GM18508 (cell line): ENCODE measurements around the gene FAM83C.

Source experiments
- ATAC-seq: cut with Tn5 transposase; IDR thresholded peaks from one replicate; pipeline ENCODE4 v1.9.1; 2021; ENCODE audit warnings: moderate number of reproducible peaks; ENCODE audit not compliant: insufficient read depth, unreplicated experiment

The FAM83C gene

DNA sequence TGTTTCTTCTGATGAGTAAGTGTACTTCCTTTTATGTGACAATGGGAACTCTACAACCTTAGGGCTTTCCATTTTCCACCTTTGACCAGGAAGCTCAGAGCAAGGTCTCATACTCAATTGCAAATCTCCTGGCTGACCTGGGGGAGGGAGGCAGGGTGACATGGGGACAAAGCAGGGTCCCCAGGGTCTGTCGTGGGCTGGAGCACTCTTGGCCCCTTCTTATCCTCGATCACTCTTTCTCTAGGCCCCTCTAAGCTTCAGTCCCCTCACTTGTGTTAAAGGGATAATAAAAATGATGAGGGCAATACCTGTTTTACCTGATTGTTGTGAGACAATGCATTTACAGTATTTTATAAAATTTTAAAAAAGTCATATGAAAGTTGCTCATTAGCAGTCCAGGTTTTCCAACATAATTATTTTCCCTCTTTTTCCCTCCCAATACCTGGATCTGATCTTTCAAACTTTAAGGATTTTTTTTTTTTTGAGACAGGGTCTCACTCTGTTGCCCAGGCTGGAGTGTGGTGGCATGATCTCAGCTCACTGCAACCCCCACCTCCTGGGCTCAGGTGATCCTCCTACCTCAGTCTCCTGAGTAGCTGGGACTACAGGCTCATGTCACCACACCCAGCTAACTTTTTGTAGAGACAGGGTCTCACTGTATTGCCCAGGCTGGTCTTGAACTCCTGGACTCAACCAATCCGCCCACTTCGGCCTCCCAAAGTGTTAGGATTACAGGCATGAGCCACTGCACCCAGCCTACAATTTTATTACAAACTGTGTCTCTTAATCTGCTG is 8.4 kb upstream of the FAM83C start:
- no peak for ATAC-seq

DNA sequence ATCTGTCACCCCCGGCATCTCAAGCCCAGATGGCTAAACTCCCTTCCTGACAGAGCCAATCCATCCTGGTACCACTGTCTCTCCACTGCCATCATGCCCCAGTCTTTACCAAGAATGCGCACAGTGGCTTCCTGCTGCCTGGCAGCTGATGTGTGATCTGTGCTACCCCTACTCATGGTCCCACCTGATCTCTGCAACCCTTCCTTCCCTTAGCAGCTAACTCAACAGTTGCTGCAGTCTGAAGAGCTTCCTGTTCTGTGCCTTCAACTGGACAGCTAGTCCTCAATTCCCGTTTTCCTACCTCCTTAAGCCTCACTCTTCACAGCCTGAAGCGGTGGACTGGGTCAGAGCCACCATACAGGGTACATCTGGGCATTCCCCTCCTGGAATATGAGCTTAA is 7.6 kb upstream of the FAM83C start:
- ATAC-seq: no peak

DNA sequence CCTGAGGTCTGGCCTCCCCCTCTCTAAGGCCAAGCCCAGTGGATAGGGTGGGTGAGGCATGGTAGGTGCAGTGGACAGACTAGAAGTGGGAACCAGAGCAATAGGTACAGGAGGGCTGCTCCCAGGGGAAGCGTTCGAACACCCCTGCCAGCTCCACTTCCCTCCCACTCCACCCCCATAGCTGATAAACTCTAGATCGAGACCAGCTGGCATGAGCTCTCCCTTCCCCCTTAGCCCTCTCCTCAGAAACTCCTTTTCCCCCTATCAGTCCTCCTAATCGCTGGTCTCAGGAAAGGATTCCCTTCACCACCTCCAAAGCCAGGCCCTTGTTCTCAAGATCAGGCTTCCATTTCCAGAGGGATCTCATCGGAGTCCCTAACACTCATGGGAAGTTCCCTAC is 6.0 kb upstream of the FAM83C start:
- ATAC-seq: no peak

DNA sequence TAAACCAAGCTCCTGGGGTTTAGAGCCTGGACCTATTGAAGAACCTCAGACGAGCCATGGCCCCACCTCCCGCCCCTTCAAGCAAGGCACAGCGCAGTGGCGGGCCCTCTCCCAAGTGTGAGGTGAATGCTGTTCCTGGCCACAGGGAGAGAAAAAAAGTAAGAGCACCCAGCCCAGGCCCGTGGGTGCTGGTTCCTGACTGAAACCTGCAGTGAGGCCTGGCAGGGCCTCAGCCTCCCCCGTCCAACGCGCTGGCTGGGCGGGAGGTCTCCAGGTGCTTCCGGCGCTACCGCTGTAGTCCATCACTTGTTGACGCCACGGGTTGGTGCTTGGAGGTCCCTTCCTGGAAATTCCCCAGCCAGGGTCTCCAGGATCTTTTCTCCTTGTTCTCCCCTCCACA is 5.5 kb upstream of the FAM83C start:
- no peak for ATAC-seq

DNA sequence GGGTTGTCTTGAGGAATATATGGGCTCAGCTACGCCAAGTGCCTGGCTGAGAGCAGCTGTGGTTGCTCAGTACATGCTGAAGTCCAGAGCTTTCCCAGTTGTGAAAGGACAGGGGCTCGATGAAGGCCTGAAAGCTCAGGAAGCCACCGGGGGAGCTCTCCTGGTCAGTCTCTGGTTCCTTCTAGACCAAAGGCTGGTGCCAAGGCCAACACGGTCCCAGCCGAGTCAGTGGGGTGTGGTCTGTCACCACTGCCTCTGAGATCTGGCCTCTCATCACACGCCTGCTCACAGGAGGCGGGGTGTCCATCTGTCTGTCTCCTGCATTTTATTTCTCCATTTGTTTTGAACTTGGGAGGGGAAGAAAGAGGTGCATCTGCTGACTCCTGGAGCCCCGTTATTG is 4.9 kb upstream of the FAM83C start:
- no peak for ATAC-seq

DNA sequence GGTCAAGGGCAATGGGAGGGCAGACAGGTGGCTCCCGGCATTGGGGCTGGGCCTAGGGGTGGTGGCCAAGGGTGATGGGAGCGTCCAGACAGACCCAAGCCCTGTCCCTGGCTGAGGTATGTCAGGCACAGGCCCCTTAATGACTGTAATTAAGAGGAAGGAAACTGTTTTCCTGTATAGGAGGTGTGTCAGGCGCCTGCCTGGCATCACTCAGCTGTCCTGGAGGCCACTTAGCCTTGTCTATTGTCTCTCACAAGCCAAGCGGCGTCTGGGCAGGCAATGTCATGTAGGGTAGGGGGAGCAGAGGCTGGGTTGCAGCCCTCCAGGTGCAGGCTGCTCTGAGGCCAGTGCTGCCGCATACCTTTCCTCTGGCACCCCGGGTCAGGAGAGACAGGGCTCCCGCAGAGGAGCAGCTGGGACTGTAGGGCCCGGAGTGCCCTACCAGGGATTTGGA is 3.9 kb upstream of the FAM83C start:
- no peak for ATAC-seq

DNA sequence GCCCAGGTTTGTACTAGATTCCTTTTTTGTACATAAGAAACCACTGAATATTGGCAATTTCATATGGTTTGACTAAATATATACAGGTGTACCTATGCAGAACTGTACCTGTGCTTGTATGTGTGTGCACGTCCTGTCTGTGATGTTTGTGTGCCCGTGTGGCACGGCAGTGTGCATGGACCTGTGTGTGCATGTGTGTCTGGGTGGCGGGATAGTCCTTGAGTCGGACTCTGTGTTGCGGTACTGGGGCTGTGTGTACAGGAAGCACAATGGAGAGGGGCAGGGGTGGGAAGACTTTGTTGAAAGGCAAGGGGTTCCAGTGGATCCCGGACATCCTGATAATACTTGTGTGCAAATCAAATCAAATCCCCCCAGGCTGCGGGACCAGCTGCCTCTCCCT is 3.4 kb upstream of the FAM83C start:
- no peak for ATAC-seq

DNA sequence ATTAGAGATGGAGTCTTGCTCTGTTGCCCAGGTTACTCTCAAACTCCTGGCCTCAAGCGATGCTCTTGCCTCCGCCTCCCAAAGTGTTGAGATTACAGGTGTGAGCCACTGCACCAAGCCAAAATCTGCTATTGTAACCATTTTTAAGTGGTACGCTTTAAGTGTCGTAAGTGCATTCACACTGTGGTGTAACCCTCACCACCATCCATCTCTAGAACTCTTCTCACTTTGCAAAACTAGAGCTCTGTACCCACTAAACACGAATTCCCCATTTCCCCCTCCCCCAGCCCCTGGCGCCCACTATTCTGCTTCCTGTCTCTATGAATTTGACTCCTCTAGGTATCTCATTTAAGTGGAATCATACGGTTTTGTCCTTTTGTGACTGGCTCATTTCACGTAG is 2.8 kb upstream of the FAM83C start:
- ATAC-seq: no peak

DNA sequence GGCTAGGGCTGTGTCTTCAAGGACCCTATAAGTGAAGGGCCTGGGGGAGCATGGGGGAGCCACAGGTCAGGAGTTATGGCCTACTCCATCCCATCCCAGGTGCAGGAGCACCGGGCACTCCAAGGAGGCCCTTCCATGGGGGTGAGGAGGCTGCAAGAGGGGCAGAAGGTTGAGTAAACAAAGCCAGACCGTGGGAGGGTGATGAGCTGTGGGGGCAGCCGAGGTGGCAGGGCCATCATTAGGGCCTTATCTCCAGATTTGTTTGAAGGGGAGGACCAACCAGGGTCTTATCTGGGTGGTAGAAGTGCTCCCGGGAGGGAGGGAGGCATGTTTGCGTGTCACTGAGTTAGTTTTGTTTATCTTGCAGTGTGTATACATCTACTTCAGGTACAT is 2.1 kb upstream of the FAM83C start:
- ATAC-seq: no peak

DNA sequence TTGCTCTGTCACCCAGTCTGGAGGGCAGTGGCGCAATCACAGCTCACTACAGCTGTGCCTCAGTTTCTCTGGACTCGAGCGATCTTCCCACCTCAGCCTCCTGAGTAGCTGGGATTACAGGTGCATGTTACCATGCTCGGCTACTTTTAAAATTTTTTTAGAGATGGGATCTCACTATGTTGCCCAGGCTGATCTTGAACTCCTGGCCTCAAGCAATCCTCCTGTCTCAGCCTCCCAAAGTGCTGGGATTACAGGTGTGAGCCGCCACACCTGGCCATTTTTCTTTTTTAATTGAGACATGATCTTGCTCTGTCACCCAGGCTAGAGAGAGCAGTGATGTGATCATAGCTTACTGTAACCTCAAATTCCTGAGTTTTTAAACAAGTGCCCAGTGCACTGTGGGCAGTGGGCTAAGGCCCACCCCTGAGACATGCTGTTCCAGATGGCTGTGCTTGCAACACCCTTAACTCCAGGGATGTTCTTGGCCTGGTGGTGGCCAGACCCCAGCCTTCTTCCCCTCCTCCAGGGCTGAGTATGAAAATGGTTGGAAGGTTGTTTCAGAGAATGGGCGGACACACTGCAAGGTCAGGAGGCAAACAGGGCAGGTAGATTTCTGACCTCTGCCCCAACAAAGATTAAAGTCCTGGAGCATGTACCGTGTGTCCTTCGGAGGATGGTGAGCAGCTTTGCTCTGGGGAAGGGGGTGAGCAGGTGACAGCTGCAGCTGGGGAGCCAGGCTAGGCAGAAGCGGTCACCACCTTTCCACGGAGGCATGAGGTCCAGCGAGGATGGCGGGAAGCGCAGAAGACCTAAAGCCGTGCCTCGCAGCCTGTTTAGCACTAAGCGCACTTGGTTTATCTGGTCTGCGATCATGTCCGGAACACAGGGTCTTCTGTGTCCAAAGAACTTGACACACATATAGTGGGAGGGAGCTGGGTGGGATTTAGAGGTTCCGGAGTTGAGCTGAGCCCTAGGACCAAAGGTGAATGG is 1.4 kb upstream of the FAM83C start:
- no peak for ATAC-seq

DNA sequence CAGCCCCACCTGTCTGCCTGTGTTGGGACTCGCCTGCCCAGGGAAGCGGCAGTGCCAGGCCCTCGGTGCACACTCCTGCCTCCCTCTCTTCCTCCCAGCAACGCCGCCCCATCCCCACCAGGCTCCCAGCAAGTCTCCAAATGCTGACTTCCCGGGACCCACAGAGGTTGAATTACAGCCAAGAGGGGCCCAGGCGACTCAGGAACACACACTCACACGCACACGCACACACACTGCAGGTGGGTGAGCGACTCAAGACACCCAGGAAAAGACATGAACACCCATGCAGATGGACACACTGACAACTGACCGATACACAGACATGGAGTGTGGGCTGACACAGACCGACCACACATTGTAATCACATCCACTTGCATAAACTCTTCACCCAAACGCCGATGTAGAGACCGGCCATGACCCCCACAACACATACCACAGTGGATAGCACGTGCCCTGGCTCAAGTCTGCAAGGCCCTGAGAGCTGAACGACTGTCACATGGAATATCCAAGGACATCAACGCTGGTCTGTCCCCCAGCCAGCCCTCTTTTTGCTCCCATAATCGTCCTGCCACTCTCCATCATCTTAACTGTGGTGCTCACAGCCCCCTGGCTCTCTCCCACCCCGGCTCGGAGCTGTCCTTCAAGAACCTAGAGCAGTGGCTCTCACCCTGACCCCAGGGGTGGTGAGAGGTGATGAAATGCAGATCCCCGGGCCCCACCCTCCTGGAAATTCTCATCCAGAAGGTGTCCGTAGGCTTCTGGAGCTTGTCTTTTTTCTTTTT is 470 bp upstream of the FAM83C start:
- no peak for ATAC-seq

DNA sequence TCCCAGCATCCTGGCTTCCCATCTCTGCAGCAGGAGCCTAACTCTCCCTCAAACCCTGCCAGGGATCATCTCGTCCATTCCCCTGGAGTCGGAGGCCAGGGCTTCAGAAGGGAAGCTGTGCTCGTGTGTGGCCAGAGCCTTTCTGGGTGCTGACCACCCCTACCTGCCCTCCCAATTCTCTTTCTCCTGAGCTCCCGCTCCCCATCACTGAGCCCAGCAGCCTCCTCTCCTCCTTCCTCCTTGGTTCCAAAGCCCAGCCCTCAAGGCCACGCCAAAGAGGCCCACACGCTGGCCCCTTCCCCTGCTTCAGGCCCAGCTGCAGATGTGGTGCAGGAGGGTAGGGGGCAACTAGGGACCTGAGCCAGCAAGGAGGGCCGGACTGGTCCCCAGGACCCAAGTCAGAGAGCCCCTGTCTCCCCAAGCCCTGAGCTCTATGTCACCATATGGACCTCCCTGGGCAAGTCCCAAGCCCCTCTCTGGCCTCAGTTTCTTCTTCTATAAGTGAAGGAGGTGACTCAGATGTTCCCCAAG is 1.3 kb downstream of the FAM83C start:
- no peak for ATAC-seq

DNA sequence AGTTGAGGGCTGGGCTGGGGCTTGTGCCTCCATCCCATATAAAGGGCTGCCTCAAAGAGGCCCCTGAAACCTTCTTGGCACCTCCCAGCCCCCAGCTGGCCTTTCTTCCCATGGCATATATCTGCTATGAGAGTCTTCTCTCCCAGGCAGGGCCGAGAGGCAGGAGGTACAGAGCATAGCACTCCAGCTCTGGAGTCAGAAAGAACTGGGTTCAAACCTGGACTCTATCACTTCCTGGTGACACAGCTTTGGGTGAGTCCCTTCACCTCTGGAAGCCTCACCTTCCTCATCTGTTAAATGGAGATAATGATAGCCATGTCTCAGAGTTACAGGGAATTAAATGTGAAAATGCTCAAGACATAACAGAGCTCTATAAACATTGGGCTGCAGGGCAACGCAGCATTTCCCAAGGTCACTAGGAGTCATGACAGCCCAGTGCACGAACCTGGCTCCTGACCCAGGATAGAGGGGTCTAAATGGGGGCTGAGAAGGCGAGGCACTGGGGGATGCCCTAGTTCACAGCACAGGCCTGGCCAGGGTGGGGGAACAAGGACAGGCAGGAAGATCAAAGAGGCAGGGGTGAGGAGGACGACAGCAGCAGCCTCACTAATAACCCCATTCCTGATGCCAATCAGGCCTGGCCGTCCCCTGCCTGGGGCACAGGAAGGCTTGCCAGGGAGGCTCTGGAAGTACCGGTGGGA is 1.9 kb downstream of the FAM83C start:
- no peak for ATAC-seq

DNA sequence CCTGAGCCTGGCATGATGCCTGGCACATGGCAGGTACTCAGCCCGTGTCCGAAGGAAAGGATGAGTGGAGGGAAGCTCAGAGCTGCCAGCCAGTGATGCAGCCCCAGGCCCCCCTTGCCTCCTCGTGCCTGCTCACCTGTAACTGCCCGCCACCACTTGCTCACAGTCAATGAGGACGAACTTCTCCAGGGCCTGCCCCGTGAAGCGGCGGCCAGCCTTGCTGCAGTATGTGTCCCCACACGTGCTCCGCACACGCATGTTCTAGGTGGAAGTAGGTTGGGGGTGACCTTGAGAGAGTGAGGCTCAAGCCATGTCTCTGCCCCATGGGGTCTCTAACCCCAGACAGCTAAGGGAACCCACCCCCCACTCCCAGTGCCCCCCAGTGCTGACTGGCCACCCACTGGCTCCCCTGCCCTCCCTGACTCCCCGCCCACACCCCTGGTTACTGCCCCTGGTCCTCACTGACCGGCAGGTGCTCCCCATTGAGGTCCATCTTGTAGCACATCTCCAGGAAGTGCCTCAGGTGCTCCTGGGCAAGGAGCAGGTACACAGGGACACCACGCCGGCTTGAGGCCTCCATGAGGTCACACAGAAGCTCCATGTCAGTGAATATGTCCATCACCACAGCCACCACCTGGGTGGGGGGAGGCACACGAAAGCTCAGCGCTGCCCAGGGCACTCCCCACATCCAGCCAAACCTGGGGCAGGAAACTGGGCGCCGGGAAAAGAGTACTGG is 3.7 kb downstream of the FAM83C start:
- no peak for ATAC-seq

DNA sequence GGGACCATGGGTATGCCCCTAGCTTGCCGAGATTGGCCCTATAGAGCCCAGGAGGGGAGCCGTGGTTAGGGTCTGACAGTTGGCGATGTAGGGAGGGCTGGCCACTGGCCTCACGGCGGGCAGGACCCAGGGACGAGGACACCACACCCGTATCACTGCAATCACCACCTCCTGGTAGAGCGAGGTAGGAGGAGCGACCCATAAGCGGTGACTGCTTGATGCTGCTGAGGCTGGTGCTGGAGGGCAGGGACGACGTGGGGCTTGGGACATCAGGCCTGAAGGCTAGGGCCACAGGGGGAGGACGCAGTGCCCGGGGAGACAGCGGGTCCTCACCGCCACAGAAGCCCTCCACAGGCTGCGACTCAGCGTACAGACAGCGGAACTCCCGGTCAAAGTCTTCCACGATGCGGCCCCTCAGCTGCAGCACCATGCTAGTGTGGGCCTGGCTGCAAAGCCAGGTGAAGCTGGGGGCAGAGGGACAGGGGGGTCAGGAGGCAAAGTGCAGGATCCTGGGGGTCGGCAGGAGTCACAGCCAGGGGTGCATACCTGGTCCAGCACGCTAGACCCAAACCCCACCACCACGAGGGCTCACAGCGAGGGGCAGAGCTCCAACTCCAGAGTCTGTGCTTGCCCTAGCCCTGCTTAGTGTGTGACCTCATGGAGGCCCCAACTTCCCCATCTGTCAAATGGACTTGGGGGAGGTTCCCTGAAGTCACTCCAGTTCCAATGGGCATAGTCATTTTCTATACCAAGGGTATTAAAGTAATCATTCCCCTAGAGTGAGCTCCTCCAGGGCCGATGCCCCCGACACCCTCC is 4.5 kb downstream of the FAM83C start:
- ATAC-seq: no peak

DNA sequence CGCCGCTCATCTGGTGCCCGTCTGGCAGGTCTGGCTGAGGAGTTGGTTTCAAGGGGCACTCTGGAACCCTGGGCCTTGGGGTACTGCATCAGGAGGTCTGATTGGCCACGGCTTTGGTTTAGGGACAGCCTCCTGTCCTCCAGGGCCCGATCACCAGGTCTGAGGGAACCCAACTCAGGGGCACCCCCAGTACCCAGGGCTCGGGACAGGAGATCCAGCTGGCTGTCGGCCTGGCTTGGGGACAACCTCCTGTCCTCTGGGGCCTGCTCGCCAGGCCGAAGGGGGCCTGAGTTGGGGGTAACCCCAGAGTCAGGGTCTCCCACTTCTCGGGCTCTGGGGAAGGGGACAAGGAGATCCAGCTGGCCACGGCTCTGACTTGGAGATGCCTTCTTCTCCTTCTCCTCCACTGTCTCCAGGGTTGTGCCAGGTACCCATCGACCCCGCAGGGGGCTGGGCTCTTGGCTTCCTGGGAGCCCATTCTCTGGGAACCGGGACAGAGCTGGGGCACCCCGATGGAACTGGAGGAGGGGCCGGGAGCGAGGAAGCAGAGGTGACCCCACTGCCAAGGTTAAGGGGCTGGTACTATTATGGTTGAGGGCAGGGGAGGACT is 5.2 kb downstream of the FAM83C start:
- ATAC-seq: no peak

DNA sequence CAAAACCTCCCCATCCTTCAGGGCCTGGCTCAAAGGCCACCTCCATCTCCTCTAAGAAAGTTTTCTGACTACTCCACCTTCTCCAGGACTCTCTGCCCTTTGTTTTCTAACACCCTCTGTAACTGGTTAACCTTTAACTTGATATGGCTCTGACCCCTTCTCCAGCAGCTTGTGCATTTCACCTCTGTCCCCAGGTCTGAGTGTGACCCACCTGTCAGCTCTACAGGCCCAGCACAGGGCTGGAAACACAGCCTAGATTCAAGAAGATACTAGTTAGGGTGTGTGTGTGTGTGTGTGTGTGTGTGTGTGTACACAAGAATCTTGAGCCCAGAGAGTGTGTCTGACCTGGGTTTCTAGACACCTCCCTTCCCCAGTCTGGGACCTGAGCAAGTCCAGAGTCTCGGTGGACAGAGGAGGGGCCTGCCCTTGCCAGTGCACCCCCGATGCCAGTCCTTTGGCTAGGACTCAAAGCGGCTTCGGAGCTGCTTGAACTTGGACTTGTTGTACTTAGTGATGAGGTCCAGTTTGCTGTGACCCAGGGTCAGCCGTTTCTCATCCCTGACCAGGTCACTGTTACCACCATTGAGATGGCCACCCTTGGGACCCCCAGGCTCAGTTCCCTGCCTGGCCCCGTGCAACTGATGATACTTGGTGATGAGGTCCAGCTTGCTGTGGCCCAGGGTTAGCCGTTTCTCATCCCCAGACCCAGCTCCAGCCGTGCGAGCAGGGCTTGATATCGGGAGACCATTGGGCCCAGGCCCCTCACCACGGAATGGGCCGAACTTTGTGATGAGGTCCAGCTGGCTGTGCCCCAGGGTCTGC is 5.9 kb downstream of the FAM83C start:
- no peak for ATAC-seq
